ENCODE measurements around the gene GLIS1. TPM values are rescaled to one million over a fixed set of nuclear protein-coding genes. Genes with fewer than 3 reads are reported as not detected.

GLIS1 gene
- polyA plus RNA-seq, 3 donors: not detected

- Histone ChIP-seq H3K27me3 (ENCODE audit: control insufficient read depth in 2 of 2, insufficient read depth in 2 of 2, low read length in 2 of 2) (no peaks in the 10 kb centered on the region), H2AFZ (ENCODE audit: insufficient read depth, low read depth, low read length, poor library complexity, severe bottlenecking) (no peak overlapping the region), H3K4me1 (ENCODE audit: control insufficient read depth in 1 of 2, insufficient read depth in 2 of 2, low read length in 2 of 2) (no peaks in the 10 kb centered on the region), H4K20me1 (ENCODE audit: insufficient read depth, low read length) (no peaks in the 10 kb centered on the region), H3K36me3 (replicated peaks in 1 of 2; ENCODE audit: control insufficient read depth in 1 of 2, insufficient read depth in 2 of 2, low read length in 2 of 2) (no peaks in the 10 kb centered on the region), H3K27ac (ENCODE audit: low read depth in 1 of 2, low read length in 2 of 2) (no peak overlapping the region), H3K79me2 (ENCODE audit: insufficient read depth, low read length) (no peaks in the 10 kb centered on the region), H3K4me3 (replicated peaks in 1 of 3; ENCODE audit: low read depth in 2 of 3, low read length in 3 of 3) (no peak overlapping the region), H3K4me2 (replicated peaks; ENCODE audit: extremely low read depth, low read length, poor library complexity, severe bottlenecking) (no peak overlapping the region), H3K9ac (ENCODE audit: insufficient read depth, low read length, poor library complexity, severe bottlenecking) (no peak overlapping the region), H3K9me3 (replicated peaks in 1 of 2; ENCODE audit: control insufficient read depth in 1 of 2, insufficient read depth in 1 of 2, low read length in 2 of 2) (no peaks in the 10 kb centered on the region)
- TF ChIP-seq CTCF (IDR thresholded peaks at IDR 0.05): no peak
- Mint-ChIP-seq H3K4me3 (no peak overlapping the region), H3K27me3 (ENCODE audit: low read depth in 3 of 3) (peaks cover 0 to 3% (median 2%) of the 10 kb centered on the region in 3 donors), H3K9me3 (no peaks in the 10 kb centered on the region), H3K4me1 (no peaks in the 10 kb centered on the region), H3K36me3 (no peaks in the 10 kb centered on the region), H3K27ac (peak overlapping the region in 1 of 7 donors; percentile 23)
- DNase-seq: no peak
- intact Hi-C loops (cut with micrococcal nuclease): no loop called here
- 93% methylated on average over 28 of the region's 31 CpGs for WGBS (ENCODE audit: insufficient coverage)
Observed at GRCh38 chr1:53594391-53595180, 144.4 kb downstream of the GLIS1 start.

GRCh38 chr1:53593758-53594380, 145.1 kb downstream of the GLIS1 start:
- Mint-ChIP-seq H3K9me3 (no peaks in the 10 kb centered on the region), H3K27ac (no peak overlapping the region), H3K36me3 (no peaks in the 10 kb centered on the region), H3K27me3 (ENCODE audit: low read depth in 3 of 3) (peaks cover 0 to 3% (median 2%) of the 10 kb centered on the region in 3 donors), H3K4me3 (no peak overlapping the region), H3K4me1 (no peaks in the 10 kb centered on the region)
- intact Hi-C loops (cut with micrococcal nuclease): no loop called here
- Histone ChIP-seq H2AFZ (ENCODE audit: insufficient read depth, low read depth, low read length, poor library complexity, severe bottlenecking) (no peak overlapping the region), H3K9me3 (replicated peaks in 1 of 2; ENCODE audit: control insufficient read depth in 1 of 2, insufficient read depth in 1 of 2, low read length in 2 of 2) (no peaks in the 10 kb centered on the region), H3K4me3 (replicated peaks in 1 of 3; ENCODE audit: low read depth in 2 of 3, low read length in 3 of 3) (no peak overlapping the region), H4K20me1 (ENCODE audit: insufficient read depth, low read length) (no peaks in the 10 kb centered on the region), H3K79me2 (ENCODE audit: insufficient read depth, low read length) (no peaks in the 10 kb centered on the region), H3K9ac (ENCODE audit: insufficient read depth, low read length, poor library complexity, severe bottlenecking) (no peak overlapping the region), H3K27me3 (ENCODE audit: control insufficient read depth in 2 of 2, insufficient read depth in 2 of 2, low read length in 2 of 2) (no peaks in the 10 kb centered on the region), H3K4me2 (replicated peaks; ENCODE audit: extremely low read depth, low read length, poor library complexity, severe bottlenecking) (no peak overlapping the region), H3K36me3 (replicated peaks in 1 of 2; ENCODE audit: control insufficient read depth in 1 of 2, insufficient read depth in 2 of 2, low read length in 2 of 2) (no peaks in the 10 kb centered on the region), H3K27ac (ENCODE audit: low read depth in 1 of 2, low read length in 2 of 2) (no peak overlapping the region), H3K4me1 (ENCODE audit: control insufficient read depth in 1 of 2, insufficient read depth in 2 of 2, low read length in 2 of 2) (no peaks in the 10 kb centered on the region)
- no peak for TF ChIP-seq CTCF (IDR thresholded peaks at IDR 0.05)
- no peak for DNase-seq
- 79% methylated on average over 24 of the region's 27 CpGs for WGBS (ENCODE audit: insufficient coverage)
